HG03108 (cell line): ENCODE results near the gene PGRMC1.
A peak's percentile ranks its signal among the peaks of the same experiment; 100 is the strongest.
"Not testable (repeated sequence)": the region's sequence is repeated elsewhere in the genome, so short reads cannot be mapped to it uniquely, and the experiment has no call there.

Experiments
- ATAC-seq: cut with Tn5 transposase; IDR thresholded peaks from one replicate; pipeline ENCODE4 v1.9.1; 2021; ENCODE audit warnings: moderate library complexity; ENCODE audit not compliant: unreplicated experiment

PGRMC1 gene

DNA sequence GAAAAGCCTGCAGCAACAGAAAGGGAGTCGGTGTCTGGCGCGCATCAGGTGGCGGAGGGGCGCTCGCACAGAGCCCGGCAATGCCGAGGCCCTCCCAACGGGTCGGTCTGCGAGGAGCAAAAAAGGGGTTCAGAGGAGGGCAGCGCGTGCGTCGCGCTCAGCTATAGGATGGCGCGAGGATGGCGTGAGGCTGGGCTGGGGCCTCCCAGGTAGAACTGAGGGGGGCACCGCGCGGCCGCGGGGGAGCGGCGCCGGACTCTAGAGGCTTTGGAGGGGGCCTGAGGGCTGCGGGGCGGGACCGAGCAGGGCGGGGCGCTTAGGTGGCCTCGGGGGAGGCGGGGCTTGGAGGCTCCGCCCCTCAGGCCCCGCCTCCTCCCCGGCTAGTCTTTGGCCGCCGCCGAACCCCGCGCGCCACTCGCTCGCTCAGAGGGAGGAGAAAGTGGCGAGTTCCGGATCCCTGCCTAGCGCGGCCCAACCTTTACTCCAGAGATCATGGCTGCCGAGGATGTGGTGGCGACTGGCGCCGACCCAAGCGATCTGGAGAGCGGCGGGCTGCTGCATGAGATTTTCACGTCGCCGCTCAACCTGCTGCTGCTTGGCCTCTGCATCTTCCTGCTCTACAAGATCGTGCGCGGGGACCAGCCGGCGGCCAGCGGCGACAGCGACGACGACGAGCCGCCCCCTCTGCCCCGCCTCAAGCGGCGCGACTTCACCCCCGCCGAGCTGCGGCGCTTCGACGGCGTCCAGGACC lies at the start of gene PGRMC1:
TSS of gene PGRMC1 (plus strand) at position 414 of the 751 bp plus-strand sequence. CDS start at position 493, 79 bp downstream.
- ATAC-seq = peak; percentile 88

GRCh38 chrX:119186763-119187162 lies 49.3 kb upstream of the PGRMC1 start:
- no peak for ATAC-seq

DNA sequence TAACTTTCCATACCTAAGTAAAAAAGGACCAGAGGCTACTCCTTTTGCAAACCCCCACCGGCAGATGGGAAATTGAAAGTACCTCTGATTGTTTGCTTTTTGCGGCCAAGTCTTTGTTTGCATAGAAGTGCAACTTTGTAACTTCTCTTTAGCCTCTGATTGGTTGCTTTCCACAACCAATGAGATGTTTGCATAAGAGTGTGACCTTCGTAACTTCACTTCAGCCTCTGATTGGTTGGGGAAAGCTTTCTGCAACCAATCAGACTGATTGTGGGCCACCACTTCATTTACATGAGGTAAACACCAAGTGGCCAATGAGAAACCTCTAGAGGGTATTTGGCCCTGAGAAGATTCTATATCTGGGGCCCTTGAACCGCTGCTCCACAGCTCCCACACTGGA lies 48.8 kb upstream of the PGRMC1 start:
- no peak for ATAC-seq

GRCh38 chrX:119189115-119189514 lies 47.0 kb upstream of the PGRMC1 start:
- no peak for ATAC-seq

GRCh38 chrX:119189595-119189994 lies 46.5 kb upstream of the PGRMC1 start:
- ATAC-seq = no peak

GRCh38 chrX:119190091-119190681 lies 45.9 kb upstream of the PGRMC1 start:
- ATAC-seq = no peak

- ATAC-seq = no peak
Observed at GRCh38 chrX:119190831-119191230, 45.3 kb upstream of the PGRMC1 start.

- ATAC-seq = no peak
Observed at GRCh38 chrX:119194621-119195020, 41.5 kb upstream of the PGRMC1 start.

DNA sequence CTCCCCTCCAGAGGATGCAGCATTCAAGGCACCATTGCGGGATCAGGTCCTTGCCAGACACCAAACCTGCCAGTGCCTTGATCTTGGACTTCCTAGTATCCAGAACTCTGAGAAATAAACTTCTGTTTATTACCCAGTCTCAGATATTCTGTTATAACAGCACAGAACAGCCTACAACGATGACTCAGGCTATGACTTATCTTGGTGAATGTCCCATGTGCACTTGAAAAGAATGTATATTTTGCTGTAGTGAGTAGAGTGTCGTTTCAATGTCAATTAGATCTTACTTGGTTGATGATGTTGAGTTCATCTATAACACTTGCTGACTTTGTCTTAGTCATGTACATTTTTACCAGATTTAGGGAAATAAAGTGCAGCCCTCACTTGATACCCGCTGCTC lies 34.5 kb upstream of the PGRMC1 start:
- no peak for ATAC-seq

DNA sequence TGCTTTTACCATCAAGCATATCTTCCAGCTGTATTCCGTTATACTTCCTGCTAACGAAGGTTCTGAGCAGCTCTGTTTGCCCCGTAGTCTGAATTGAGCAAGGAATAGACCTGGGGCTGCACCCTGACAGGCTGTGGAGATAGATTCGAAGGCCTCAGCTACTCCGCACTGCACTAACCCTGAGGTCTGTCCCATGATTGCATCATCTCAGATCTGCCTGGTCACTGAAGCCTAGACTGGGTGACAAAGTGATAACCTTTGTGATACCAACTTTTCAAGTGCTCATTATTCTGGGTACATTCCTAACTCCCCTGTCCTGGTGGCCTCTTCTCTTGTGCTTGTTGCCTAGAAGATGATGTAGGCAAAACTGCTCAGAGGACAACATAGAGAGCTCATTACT lies 29.9 kb upstream of the PGRMC1 start:
- ATAC-seq = no peak

DNA sequence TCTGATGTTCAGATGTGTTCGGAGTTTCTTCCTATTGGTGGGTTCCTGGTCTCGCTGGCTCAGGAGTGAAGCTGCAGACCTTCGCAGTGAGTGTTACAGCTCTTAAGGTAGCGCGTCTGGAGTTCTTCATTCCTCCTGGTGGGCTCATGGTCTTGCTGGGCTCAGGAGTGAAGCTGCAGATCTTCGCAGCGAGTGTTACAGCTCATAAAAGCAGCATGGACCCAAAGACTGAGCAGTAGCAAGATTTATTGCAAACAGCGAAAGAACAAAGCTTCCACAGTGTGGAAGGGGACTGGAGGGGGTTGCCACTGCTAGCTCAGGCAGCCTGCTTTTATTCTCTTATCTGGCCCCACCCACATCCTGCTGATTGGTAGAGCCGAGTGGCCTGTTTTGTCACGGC lies 28.6 kb upstream of the PGRMC1 start:
- ATAC-seq = not testable (repeated sequence)

GRCh38 chrX:119208401-119209057 lies 27.6 kb upstream of the PGRMC1 start:
- ATAC-seq = no peak

DNA sequence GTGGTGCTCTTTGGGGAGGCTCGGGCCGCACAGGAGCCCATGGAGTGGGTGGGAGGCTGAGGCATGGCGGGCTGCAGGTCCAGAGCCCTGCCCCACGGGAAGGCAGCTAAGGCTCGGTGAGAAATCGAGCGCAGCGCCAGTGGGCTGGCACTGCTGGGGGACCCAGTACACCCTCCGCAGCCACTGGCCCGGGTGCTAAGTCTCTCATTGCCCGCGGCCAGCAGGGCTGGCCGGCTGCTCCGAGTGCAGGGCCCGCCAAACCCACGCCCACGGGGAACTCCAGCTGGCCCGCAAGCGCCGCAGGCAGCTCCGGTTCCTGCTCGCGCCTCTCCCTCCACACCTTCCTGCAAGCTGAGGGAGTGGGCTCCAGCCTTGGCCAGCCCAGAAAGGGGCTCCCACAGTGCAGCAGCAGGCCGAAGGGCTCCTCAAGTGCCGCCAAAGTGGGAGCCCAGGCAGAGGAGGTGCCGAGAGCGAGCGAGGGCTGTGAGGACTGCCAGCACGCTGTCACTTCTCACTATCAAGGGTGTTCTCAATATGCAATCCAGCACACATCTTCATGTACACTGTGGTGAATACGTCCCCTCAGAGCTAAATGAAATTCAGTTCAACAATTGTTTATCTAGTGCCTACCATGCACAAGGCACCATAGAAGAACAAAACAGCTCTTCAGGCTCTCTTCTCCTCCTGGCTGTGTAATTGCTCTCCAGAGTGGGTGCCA lies 25.0 kb upstream of the PGRMC1 start:
- not testable (repeated sequence) for ATAC-seq

DNA sequence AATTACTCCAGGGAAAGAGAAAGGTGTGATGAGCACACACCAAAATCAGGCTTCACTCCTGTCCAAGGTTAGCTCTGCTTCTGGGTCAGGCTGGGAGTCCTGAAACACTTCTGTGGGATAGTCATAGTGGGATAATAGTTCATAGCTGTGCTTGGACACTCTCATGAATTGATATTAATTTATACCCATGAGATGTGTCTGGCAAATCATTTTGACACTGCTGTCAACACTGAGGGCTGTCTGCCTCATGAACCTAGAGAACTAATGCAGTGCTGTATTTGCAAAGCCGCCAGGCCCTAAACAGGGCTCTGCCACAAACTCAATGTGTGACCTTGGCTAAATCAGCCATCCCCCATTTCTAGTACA lies 24.5 kb upstream of the PGRMC1 start:
- ATAC-seq = no peak

DNA sequence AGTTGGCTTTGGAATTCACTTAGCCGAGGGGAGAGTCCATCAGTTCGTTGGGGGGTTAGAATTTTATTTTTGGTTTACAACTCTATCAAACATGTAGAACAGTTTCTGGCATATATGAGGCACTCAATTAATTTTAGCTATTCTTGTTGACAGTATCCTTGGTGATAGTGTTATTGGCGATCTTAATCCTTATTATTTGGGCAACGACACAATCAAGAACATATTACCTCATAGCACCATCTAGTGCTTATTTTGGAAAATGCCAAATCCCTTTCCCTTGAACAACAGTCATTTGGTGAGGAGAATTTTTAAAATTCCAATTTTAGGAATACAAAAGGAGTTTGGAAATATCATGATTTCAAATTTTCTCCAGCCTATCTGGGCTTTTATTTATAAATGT lies 17.9 kb upstream of the PGRMC1 start:
- ATAC-seq = no peak

- no peak for ATAC-seq
Observed at GRCh38 chrX:119222932-119223331, 13.2 kb upstream of the PGRMC1 start.

GRCh38 chrX:119223783-119224182 lies 12.3 kb upstream of the PGRMC1 start:
- no peak for ATAC-seq

- no peak for ATAC-seq
Observed at GRCh38 chrX:119226446-119226845, 9.6 kb upstream of the PGRMC1 start.

DNA sequence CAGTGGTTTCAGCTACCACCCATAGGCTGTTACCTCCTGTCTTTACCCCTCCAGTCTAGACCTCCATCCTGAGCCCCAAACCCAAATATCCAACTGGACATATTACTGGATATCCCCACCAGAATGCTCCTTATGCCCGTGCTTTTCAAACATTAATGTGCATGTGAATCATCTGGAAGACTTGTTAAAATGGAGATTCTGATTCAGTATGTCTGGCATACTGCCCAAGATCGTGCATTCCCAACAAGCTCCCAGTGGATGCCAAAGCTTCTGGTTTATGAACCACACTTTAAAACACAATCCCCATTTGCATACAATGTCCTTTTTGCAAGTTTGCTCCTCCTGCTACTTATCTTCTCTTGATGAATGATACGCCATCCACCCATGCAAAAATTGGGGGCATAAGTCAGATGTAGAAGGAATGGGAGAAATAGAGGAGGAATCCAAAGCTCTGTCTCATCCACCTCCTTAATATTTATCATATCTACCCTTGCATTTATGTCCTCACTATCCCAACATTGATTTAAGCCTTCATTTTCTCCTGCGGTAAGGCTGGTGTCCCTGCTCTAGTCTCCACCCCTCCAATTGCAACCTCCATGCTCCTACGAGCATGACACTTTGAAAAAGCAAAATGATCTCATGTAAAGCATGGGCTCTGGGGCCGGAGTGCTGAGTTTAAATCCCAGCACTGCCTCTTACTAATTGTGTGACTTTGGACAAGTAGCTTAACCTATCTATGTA lies 7.4 kb upstream of the PGRMC1 start:
- ATAC-seq = no peak

DNA sequence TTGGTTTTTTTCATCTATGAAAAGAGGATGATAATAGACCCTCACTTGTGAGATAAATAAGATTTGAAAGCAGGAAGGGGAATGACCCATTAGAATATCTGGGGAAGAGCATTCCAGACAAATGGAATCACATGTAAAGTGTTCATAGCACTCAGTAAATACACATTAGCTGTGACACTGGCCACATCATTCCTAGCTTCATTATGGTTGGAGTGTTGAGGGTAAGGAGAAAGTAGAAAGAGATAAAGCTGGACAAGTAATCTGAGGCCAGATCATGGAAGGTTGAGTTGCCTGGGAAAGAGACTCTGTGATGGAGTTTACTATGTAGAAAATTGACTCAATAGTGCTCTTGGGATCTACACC lies 6.9 kb upstream of the PGRMC1 start:
- ATAC-seq = no peak

DNA sequence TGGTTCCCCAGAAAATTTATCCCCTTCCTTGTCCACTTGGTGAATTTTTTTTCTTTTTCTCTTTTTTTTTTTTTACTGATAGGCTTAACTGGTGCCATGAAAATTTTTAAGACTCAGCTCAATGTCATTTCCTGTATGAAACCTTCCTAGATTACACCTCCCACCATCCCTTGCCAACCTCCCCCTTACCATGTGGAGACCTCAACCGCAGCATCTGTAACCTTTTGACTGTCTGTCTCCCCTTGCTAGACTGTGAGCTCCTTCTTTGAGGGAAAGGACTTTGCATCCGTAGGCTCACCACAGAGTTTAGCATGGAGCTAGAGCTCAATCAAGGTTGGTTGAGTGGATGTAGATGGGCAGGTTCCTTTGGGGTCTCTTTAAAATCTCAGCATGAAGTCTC lies 5.2 kb upstream of the PGRMC1 start:
- no peak for ATAC-seq
